K562 (cell line): ENCODE results near the gene USP32. TPM values are rescaled to one million over a fixed set of nuclear protein-coding genes. Genes with fewer than 3 reads are reported as not detected.

Experiments used
- E2F4 ChIP-seq: sonication (generic); formaldehyde crosslinking; IDR thresholded peaks from 2 replicates; pipeline ENCODE4 v1.8.0; 2022; ENCODE audit warnings: mild to moderate bottlenecking, low read depth, missing genetic modification reagents
- ELK3 ChIP-seq: fragments of 450-650 bp; formaldehyde crosslinking; IDR thresholded peaks from 2 replicates; pipeline ENCODE4 v1.4.0; 2020; ENCODE audit warnings: mild to moderate bottlenecking
- GABPB1 ChIP-seq: sonication (generic); formaldehyde crosslinking; IDR thresholded peaks from 2 replicates; pipeline ENCODE4 v1.8.0; 2022; ENCODE audit warnings: mild to moderate bottlenecking, missing genetic modification reagents
- GTF2A2 ChIP-seq: IDR thresholded peaks from 2 replicates; pipeline ENCODE4 v1.6.1; 2016; ENCODE audit warnings: mild to moderate bottlenecking, missing genetic modification characterization, missing compliant biosample characterization
- GTF3C2 ChIP-seq: IDR thresholded peaks from 3 replicates; pipeline ENCODE4 v1.6.1; 2011; ENCODE audit warnings: borderline replicate concordance, mild to moderate bottlenecking, moderate library complexity; ENCODE audit not compliant: insufficient read length; ENCODE audit errors: extremely low read depth
- KDM4B ChIP-seq, 2 experiments: fragments of 450-650 bp in 1 of 2; sonication (generic) in 1 of 2; IDR thresholded peaks; 2 replicates each; pipeline ENCODE4 v1.6.1; 2016 to 2017; ENCODE audit warnings: borderline replicate concordance in 2 of 2, antibody characterized with exemption in 1 of 2, low read depth in 1 of 2, mild to moderate bottlenecking in 1 of 2
- NCOA2 ChIP-seq, 2 experiments: fragments of 450-650 bp; IDR thresholded peaks; 2 replicates each; pipeline ENCODE4 v1.6.1; 2018; ENCODE audit warnings: mild to moderate bottlenecking in 2 of 2, moderate library complexity in 1 of 2; ENCODE audit not compliant: partially characterized antibody in 2 of 2
- RNF2 ChIP-seq: sonication (generic); IDR thresholded peaks from 2 replicates; pipeline ENCODE4 v1.6.1; 2016
- SRSF3 ChIP-seq: fragments of 200-400 bp; formaldehyde crosslinking; IDR thresholded peaks from 2 replicates; pipeline ENCODE4 v1.6.1; 2016; ENCODE audit warnings: mild to moderate bottlenecking, low read length, moderate library complexity; ENCODE audit not compliant: insufficient read depth
- ZBTB40 ChIP-seq, 2 experiments: fragments of 450-650 bp in 1 of 2; sonication (generic) in 1 of 2; formaldehyde crosslinking in 1 of 2; IDR thresholded peaks; 2 replicates each; pipeline versions ENCODE4 v1.7.1 to v1.9.0; 2016 to 2022; ENCODE audit warnings: inconsistent platforms in 1 of 2, mild to moderate bottlenecking in 1 of 2, missing genetic modification reagents in 1 of 2
- ZNF436 ChIP-seq: fragments of 250-450, 450-650 bp; sonication (Bioruptor Pico); formaldehyde crosslinking; IDR thresholded peaks from 2 replicates; pipeline ENCODE4 v1.7.0; 2020; ENCODE audit warnings: mild to moderate bottlenecking
- polyA plus RNA-seq, 8 experiments: library from polyadenylated mRNA; depleted of rRNA in 4 of 8; stranded (reverse) in 5 of 8; unstranded in 3 of 8; fragments of >200 nt; fragmentation: Nextera tagmentation in 2 of 8; fragmentation: Illumina TruSeq in 1 of 8; extraction: Ambion mirVana in 2 of 8; extraction: Trizol in 1 of 8; gene quantifications; 2 replicates each; pipeline versions ENCODE4 v1.2.1 to v1.2.3, GENCODE V29; 2011 to 2014; ENCODE audit warnings: inconsistent platforms in 1 of 8, missing spikeins in 1 of 8
- total RNA-seq, 7 experiments: library from RNA; depleted of rRNA in 6 of 7; stranded (reverse); fragments of >200 nt in 6 of 7; fragmentation: Illumina TruSeq in 2 of 7; extraction: Trizol in 2 of 7; gene quantifications; 2 replicates each; pipeline versions ENCODE4 v1.2.1 to v1.2.3, GENCODE V29; 2011 to 2021; ENCODE audit warnings: low replicate concordance in 1 of 7

Gene USP32
- total and polyA plus RNA-seq, 9 of the 15 experiments (the other 6 are each of a cell fraction or from before 2014, with no cell fraction given), result 18.0 to 69.3 (median 47.1) TPM

GRCh38 chr17:60392042-60392844 lies at the start of gene USP32 (continued):
- TF ChIP-seq GABPB1 (CRISPR knock-in tag) (peak; percentile 98), SRSF3 (no peak), RNF2 (peak; percentile 93), GTF2A2 (tag) (no peak), KDM4B (IDR thresholded peaks at IDR 0.05; ENCODE audit: borderline replicate concordance in 2 of 2, low read depth in 1 of 2) (peak in 1 of 2 experiments; percentile 93; a peak in 2 of 4 replicates), ELK3 (CRISPR knock-in tag) (no peak), ZNF436 (CRISPR knock-in tag) (no peak), NCOA2 (IDR thresholded peaks at IDR 0.05; ENCODE audit: partially characterized antibody in 2 of 2) (no peak), E2F4 (peak; percentile 75; the same call in 1 of the 2 replicates), GTF3C2 (no peak), ZBTB40 (IDR thresholded peaks at IDR 0.05) (peak; percentile 86), ZBTB40 (CRISPR knock-in tag; IDR thresholded peaks at IDR 0.05) (no peak)
